ENCODE results near the gene ERMARD.

Gene ERMARD

GRCh38 chr6:169775321-169775720 is 23.9 kb downstream of the ERMARD start:
- no peak overlapping the region for H3K4me3 ChIP-seq (ENCODE audit: control insufficient read depth, low read depth, low read length)
- TF ChIP-seq CTCF (IDR thresholded peaks at IDR 0.05; ENCODE audit: control insufficient read depth, insufficient read depth, low read depth, low read length, missing control alignments) = no peak
- no peak for DNase-seq (ENCODE audit: low read depth)

GRCh38 chr6:169776379-169776778 is 25.0 kb downstream of the ERMARD start:
- no peak for TF ChIP-seq CTCF (IDR thresholded peaks at IDR 0.05; ENCODE audit: control insufficient read depth, insufficient read depth, low read depth, low read length, missing control alignments)
- DNase-seq (ENCODE audit: low read depth) = no peak
- H3K4me3 ChIP-seq (ENCODE audit: control insufficient read depth, low read depth, low read length) = no peak overlapping the region

GRCh38 chr6:169777896-169778295 is 26.5 kb downstream of the ERMARD start:
- DNase-seq (ENCODE audit: low read depth) = no peak
- H3K4me3 ChIP-seq (ENCODE audit: control insufficient read depth, low read depth, low read length) = no peak overlapping the region
- TF ChIP-seq CTCF (IDR thresholded peaks at IDR 0.05; ENCODE audit: control insufficient read depth, insufficient read depth, low read depth, low read length, missing control alignments) = no peak

- no peak for DNase-seq (ENCODE audit: low read depth)
- no peak overlapping the region for H3K4me3 ChIP-seq (ENCODE audit: control insufficient read depth, low read depth, low read length)
- TF ChIP-seq CTCF (IDR thresholded peaks at IDR 0.05; ENCODE audit: control insufficient read depth, insufficient read depth, low read depth, low read length, missing control alignments) = no peak
Measured at GRCh38 chr6:169778646-169779045, 27.2 kb downstream of the ERMARD start.

- no peak overlapping the region for H3K4me3 ChIP-seq (ENCODE audit: control insufficient read depth, low read depth, low read length)
- no peak for TF ChIP-seq CTCF (IDR thresholded peaks at IDR 0.05; ENCODE audit: control insufficient read depth, insufficient read depth, low read depth, low read length, missing control alignments)
- DNase-seq (ENCODE audit: low read depth) = no peak
Measured at GRCh38 chr6:169779092-169779815, 27.8 kb downstream of the ERMARD start.

GRCh38 chr6:169779896-169780295 is 28.5 kb downstream of the ERMARD start:
- no peak overlapping the region for H3K4me3 ChIP-seq (ENCODE audit: control insufficient read depth, low read depth, low read length)
- no peak for DNase-seq (ENCODE audit: low read depth)
- no peak for TF ChIP-seq CTCF (IDR thresholded peaks at IDR 0.05; ENCODE audit: control insufficient read depth, insufficient read depth, low read depth, low read length, missing control alignments)

Measured in AG09309 (cell line).